Osteocyte (in vitro differentiated cells): Measurements from ENCODE around the gene MDC1. TPM values are rescaled to one million over a fixed set of nuclear protein-coding genes. Genes with fewer than 3 reads are reported as not detected.
"Not testable (repeated sequence)": the region's sequence is repeated elsewhere in the genome, so short reads cannot be mapped to it uniquely, and the experiment has no call there.

Experiments used
- DNase-seq: peaks from one replicate; pipeline ENCODE4 v3.0.0; 2021; ENCODE audit warnings: mixed read lengths; ENCODE audit not compliant: unreplicated experiment; ENCODE audit errors: extremely low spot score
- H3K27ac Mint-ChIP-seq: one replicate; pipeline ENCODE4 v1.8.0; 2021; ENCODE audit warnings: mild to moderate bottlenecking, mixed read lengths; ENCODE audit not compliant: unreplicated experiment
- H3K27me3 Mint-ChIP-seq: one replicate; pipeline ENCODE4 v1.8.0; 2021; ENCODE audit warnings: mixed read lengths; ENCODE audit not compliant: unreplicated experiment
- H3K36me3 Mint-ChIP-seq: one replicate; pipeline ENCODE4 v1.8.0; 2021; ENCODE audit warnings: mixed read lengths; ENCODE audit not compliant: unreplicated experiment
- H3K4me1 Mint-ChIP-seq: one replicate; pipeline ENCODE4 v1.8.0; 2021; ENCODE audit warnings: mixed read lengths; ENCODE audit not compliant: unreplicated experiment
- H3K4me3 Mint-ChIP-seq: one replicate; pipeline ENCODE4 v1.8.0; 2021; ENCODE audit warnings: mild to moderate bottlenecking, moderate library complexity, mixed read lengths; ENCODE audit not compliant: unreplicated experiment
- H3K9me3 Mint-ChIP-seq: one replicate; pipeline ENCODE4 v1.8.0; 2021; ENCODE audit warnings: mixed read lengths; ENCODE audit not compliant: unreplicated experiment
- total RNA-seq: library from RNA; stranded (reverse); gene quantifications from 2 replicates; pipeline ENCODE4 v1.2.1, GENCODE V29; 2021
- TF ChIP-seq, protein P1 (sequence below): fragments of 200-600 bp; sonication (generic); IDR thresholded peaks from 2 replicates; pipeline ENCODE4 v1.5.0; 2021; ENCODE audit warnings: antibody characterized with exemption, mild to moderate bottlenecking, moderate library complexity

MDC1 gene
- total RNA-seq, 1 donor from 2014 or later: 37.7 TPM

DNA sequence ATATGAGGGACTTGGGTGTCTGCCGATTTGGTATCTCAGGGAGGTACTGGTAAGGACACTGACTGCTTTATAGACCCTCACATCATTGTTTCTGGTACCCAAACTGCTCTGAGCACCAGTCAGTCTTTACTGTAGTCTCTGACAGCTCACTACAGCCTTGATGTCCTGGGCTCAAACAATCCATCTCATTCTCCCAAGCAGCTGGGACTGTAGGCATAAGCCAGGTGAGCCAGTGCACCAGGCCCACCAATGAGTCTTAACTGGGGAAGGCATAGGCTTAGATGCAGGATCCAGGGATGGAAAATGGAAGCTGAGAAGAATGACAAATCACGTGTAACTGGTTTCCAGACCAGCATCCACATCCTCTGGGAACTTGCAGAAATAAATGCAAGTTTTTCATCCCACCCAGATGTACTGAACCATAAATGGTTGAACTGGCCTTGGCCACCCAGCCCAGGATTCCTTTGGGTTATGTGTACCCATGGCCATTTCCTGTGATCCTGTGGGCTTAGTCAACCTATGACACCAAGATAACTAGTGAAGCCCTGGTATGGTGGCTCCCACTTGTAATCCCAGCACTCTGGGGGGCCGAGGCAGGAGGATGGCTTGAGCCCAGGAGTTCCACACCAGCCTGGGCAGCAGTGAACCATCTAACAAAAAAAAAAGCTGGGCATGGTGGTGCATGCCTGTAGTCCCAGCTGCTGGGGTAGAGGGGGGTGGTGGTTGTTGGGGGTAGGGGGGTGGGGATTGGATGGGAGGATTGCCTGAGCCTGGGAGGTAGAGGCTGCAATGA is 8.8 kb upstream of the MDC1 start:
- TF ChIP-seq, protein P1, sequence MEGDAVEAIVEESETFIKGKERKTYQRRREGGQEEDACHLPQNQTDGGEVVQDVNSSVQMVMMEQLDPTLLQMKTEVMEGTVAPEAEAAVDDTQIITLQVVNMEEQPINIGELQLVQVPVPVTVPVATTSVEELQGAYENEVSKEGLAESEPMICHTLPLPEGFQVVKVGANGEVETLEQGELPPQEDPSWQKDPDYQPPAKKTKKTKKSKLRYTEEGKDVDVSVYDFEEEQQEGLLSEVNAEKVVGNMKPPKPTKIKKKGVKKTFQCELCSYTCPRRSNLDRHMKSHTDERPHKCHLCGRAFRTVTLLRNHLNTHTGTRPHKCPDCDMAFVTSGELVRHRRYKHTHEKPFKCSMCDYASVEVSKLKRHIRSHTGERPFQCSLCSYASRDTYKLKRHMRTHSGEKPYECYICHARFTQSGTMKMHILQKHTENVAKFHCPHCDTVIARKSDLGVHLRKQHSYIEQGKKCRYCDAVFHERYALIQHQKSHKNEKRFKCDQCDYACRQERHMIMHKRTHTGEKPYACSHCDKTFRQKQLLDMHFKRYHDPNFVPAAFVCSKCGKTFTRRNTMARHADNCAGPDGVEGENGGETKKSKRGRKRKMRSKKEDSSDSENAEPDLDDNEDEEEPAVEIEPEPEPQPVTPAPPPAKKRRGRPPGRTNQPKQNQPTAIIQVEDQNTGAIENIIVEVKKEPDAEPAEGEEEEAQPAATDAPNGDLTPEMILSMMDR: no peak
- peaks cover 39% of the 10 kb centered on the region for H3K4me1 Mint-ChIP-seq
- H3K9me3 Mint-ChIP-seq: no peaks in the 10 kb centered on the region
- DNase-seq: no peak
- no peak overlapping the region for H3K4me3 Mint-ChIP-seq
- no peaks in the 10 kb centered on the region for H3K27me3 Mint-ChIP-seq
- H3K27ac Mint-ChIP-seq: peak overlapping the region; percentile 60
- H3K36me3 Mint-ChIP-seq: peaks cover 47% of the 10 kb centered on the region

GRCh38 chr6:30724906-30725667 is 8.0 kb upstream of the MDC1 start:
- H3K27ac Mint-ChIP-seq: peak overlapping the region; percentile 69
- TF ChIP-seq, protein P1: no peak
- H3K36me3 Mint-ChIP-seq: peaks cover 47% of the 10 kb centered on the region
- H3K4me3 Mint-ChIP-seq: peak overlapping the region; percentile 50
- H3K27me3 Mint-ChIP-seq: no peaks in the 10 kb centered on the region
- peaks cover 39% of the 10 kb centered on the region for H3K4me1 Mint-ChIP-seq
- H3K9me3 Mint-ChIP-seq: no peaks in the 10 kb centered on the region
- no peak for DNase-seq

- Mint-ChIP-seq H3K36me3 (peaks cover 43% of the 10 kb centered on the region), H3K4me3 (peak overlapping the region; percentile 96), H3K27ac (peak overlapping the region; percentile 69), H3K4me1 (peaks cover 48% of the 10 kb centered on the region)
- not testable (repeated sequence) for H3K9me3 Mint-ChIP-seq, DNase-seq, H3K27me3 Mint-ChIP-seq
Measured at GRCh38 chr6:30723843-30724741, 7.0 kb upstream of the MDC1 start.

DNA sequence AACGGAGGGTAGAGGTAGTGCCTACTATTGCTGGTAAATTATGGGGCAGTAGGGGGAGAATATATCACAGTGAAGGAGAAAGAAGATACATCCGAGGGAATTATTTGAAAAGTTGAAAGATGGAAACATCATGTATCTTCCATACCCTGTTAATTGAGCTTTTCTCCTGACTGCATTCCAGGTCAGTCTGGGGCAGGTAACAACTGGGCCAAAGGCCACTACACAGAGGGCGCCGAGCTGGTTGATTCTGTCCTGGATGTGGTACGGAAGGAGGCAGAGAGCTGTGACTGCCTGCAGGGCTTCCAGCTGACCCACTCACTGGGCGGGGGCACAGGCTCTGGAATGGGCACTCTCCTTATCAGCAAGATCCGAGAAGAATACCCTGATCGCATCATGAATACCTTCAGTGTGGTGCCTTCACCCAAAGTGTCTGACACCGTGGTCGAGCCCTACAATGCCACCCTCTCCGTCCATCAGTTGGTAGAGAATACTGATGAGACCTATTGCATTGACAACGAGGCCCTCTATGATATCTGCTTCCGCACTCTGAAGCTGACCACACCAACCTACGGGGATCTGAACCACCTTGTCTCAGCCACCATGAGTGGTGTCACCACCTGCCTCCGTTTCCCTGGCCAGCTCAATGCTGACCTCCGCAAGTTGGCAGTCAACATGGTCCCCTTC is 6.2 kb upstream of the MDC1 start:
- Mint-ChIP-seq H3K36me3 (peaks cover 43% of the 10 kb centered on the region), H3K4me3 (peak overlapping the region; percentile 96), H3K4me1 (peaks cover 56% of the 10 kb centered on the region), H3K27ac (peak overlapping the region; percentile 69)
- not testable (repeated sequence) for H3K9me3 Mint-ChIP-seq, H3K27me3 Mint-ChIP-seq, DNase-seq

DNA sequence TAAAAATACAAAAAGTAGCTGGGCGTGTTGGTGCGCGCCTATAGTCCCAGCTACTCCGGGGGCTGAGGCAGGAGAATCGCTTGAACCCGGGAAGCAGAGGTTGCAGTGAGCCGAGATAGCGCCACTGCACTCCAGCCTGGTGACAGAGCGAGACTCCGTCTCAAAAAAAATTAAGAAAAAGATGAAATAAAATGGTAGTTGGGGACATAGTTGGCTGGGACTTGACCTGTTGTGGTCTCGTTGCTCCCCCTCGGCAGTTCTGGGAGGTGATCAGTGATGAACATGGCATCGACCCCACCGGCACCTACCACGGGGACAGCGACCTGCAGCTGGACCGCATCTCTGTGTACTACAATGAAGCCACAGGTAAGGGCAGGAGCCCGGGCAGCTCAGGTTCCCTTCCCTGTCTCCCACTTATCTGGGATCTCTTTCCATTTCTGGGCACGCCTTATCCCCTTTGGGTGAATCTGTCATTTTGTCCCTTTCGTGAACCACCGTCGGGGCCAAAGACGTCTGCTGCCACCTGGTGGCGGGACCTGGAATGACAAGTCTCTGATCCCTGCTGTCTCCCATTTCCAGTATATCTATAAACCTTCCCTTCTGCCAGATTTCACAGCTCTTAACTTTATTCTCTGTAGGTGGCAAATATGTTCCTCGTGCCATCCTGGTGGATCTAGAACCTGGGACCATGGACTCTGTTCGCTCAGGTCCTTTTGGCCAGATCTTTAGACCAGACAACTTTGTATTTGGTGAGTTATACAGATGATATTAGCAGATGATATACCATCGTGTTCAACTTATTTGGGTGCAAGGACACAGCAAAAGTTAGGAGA is 5.4 kb upstream of the MDC1 start:
- H3K27me3 Mint-ChIP-seq: no peaks in the 10 kb centered on the region
- H3K27ac Mint-ChIP-seq: peak overlapping the region; percentile 69
- H3K4me1 Mint-ChIP-seq: peaks cover 55% of the 10 kb centered on the region
- peaks cover 43% of the 10 kb centered on the region for H3K36me3 Mint-ChIP-seq
- TF ChIP-seq, protein P1: peak; percentile 94
- DNase-seq: peak; percentile 93
- no peaks in the 10 kb centered on the region for H3K9me3 Mint-ChIP-seq
- H3K4me3 Mint-ChIP-seq: peak overlapping the region; percentile 96

- H3K4me3 Mint-ChIP-seq: peak overlapping the region; percentile 96
- H3K27ac Mint-ChIP-seq: peak overlapping the region; percentile 69
- H3K36me3 Mint-ChIP-seq: peaks cover 43% of the 10 kb centered on the region
- not testable (repeated sequence) for H3K27me3 Mint-ChIP-seq, DNase-seq, H3K9me3 Mint-ChIP-seq
- peaks cover 58% of the 10 kb centered on the region for H3K4me1 Mint-ChIP-seq
Measured at GRCh38 chr6:30722025-30722279, 4.9 kb upstream of the MDC1 start.
